ENCODE data around the gene ZFAND3.
"Not testable (repeated sequence)": the region's sequence is repeated elsewhere in the genome, so short reads cannot be mapped to it uniquely, and the experiment has no call there.

ZFAND3 gene

GRCh38 chr6:37940074-37940847 lies 120.7 kb downstream of the ZFAND3 start:
- no peak for DNase-seq

- no peak for DNase-seq
Observed at GRCh38 chr6:37941871-37942270, 122.3 kb downstream of the ZFAND3 start.

- DNase-seq = no peak
Observed at GRCh38 chr6:37942606-37943376, 123.3 kb downstream of the ZFAND3 start.

GRCh38 chr6:37943436-37944058 lies 124.0 kb downstream of the ZFAND3 start:
- DNase-seq = no peak

GRCh38 chr6:37946057-37946456 lies 126.5 kb downstream of the ZFAND3 start:
- DNase-seq = no peak

GRCh38 chr6:37947468-37947867 lies 127.9 kb downstream of the ZFAND3 start:
- DNase-seq = no peak

- DNase-seq = not testable (repeated sequence)
Observed at GRCh38 chr6:37948584-37948983, 129.1 kb downstream of the ZFAND3 start.

GRCh38 chr6:37952027-37952426 lies 132.5 kb downstream of the ZFAND3 start:
- no peak for DNase-seq

GRCh38 chr6:37954791-37955190 lies 135.3 kb downstream of the ZFAND3 start:
- DNase-seq = no peak

- no peak for DNase-seq
Observed at GRCh38 chr6:37956711-37957275, 137.3 kb downstream of the ZFAND3 start.

- no peak for DNase-seq
Observed at GRCh38 chr6:37959061-37959460, 139.5 kb downstream of the ZFAND3 start.

- DNase-seq = no peak
Observed at GRCh38 chr6:37960139-37960935, 140.8 kb downstream of the ZFAND3 start.

- not testable (repeated sequence) for DNase-seq
Observed at GRCh38 chr6:37962481-37963080, 143.1 kb downstream of the ZFAND3 start.

- DNase-seq = no peak
Observed at GRCh38 chr6:37965964-37966676, 146.6 kb downstream of the ZFAND3 start.

- DNase-seq = no peak
Observed at GRCh38 chr6:37966801-37967200, 147.3 kb downstream of the ZFAND3 start.

- no peak for DNase-seq
Observed at GRCh38 chr6:37967651-37968050, 148.1 kb downstream of the ZFAND3 start.

GRCh38 chr6:37971266-37971665 lies 151.7 kb downstream of the ZFAND3 start:
- DNase-seq = no peak

- DNase-seq = no peak
Observed at GRCh38 chr6:37971711-37972390, 152.3 kb downstream of the ZFAND3 start.

GRCh38 chr6:37972994-37973757 lies 153.6 kb downstream of the ZFAND3 start:
- DNase-seq = no peak

- no peak for DNase-seq
Observed at GRCh38 chr6:37974381-37974780, 154.9 kb downstream of the ZFAND3 start.

Data from NCI-H1694 treated with DMSO at 0.1 percent for 48 hours (cell line).